CD4-positive, CD25-positive, alpha-beta regulatory T cell (primary cell): Measurements from ENCODE around the gene ABHD13. TPM values are rescaled to one million over a fixed set of nuclear protein-coding genes. Genes with fewer than 3 reads are reported as not detected.
"Not testable (repeated sequence)": the region's sequence is repeated elsewhere in the genome, so short reads cannot be mapped to it uniquely, and the experiment has no call there.

Experiments used
- ATAC-seq, 2 donors: fragments of 150-1000 bp; cut with Tn5 transposase; one replicate each; pipeline ENCODE4 v1.10.0; 2021; ENCODE audit warnings: low read depth in 2 of 2, moderate number of reproducible peaks in 2 of 2, moderate library complexity in 1 of 2
- DNase-seq, 3 donors: peaks; one replicate each; pipeline versions ENCODE4 v3.0.0 to v3.0.0-alpha.2; 2012 to 2022; ENCODE audit warnings: mixed read lengths in 1 of 3
- H3K27ac ChIP-seq: one replicate; pipeline ENCODE4 v1.7.0; 2013; ENCODE audit warnings: mild to moderate bottlenecking, low read length; ENCODE audit not compliant: insufficient read depth, poor library complexity, severe bottlenecking
- H3K27me3 ChIP-seq: one replicate; pipeline ENCODE4 v1.7.0; 2013; ENCODE audit warnings: low read length; ENCODE audit not compliant: control insufficient read depth, insufficient read depth
- H3K36me3 ChIP-seq: one replicate; pipeline ENCODE4 v1.7.0; 2013; ENCODE audit warnings: mild to moderate bottlenecking, low read length, moderate library complexity; ENCODE audit not compliant: control insufficient read depth, insufficient read depth
- H3K4me1 ChIP-seq: 2 replicates; pipeline ENCODE4 v1.7.0; 2013; ENCODE audit warnings: mild to moderate bottlenecking, low read length; ENCODE audit not compliant: insufficient read depth, control insufficient read depth, poor library complexity, severe bottlenecking
- H3K4me3 ChIP-seq: one replicate; pipeline ENCODE4 v1.7.0; 2013; ENCODE audit warnings: low read depth, mild to moderate bottlenecking, low read length, moderate library complexity
- H3K9me3 ChIP-seq, 2 experiments: 1 replicate in 1 of 2; 2 replicates in 1 of 2; pipeline ENCODE4 v1.7.0; 2013; ENCODE audit warnings: low read length in 2 of 2, mild to moderate bottlenecking in 1 of 2, moderate library complexity in 1 of 2; ENCODE audit not compliant: control insufficient read depth in 2 of 2
- H3K27ac Mint-ChIP-seq, 3 donors: one replicate each; pipeline ENCODE4 v1.8.0; 2020 to 2022; ENCODE audit warnings: mild to moderate bottlenecking in 3 of 3, mixed read lengths in 3 of 3, moderate library complexity in 2 of 3
- H3K27me3 Mint-ChIP-seq: one replicate; pipeline ENCODE4 v1.8.0; 2022; ENCODE audit warnings: mild to moderate bottlenecking, mixed read lengths
- H3K36me3 Mint-ChIP-seq: one replicate; pipeline ENCODE4 v1.8.0; 2020; ENCODE audit warnings: mixed read lengths
- H3K4me1 Mint-ChIP-seq, 4 donors: one replicate each; pipeline ENCODE4 v1.8.0; 2020 to 2022; ENCODE audit warnings: mixed read lengths in 4 of 4, mild to moderate bottlenecking in 1 of 4
- H3K4me3 Mint-ChIP-seq, 4 donors: one replicate each; pipeline ENCODE4 v1.8.0; 2020 to 2022; ENCODE audit warnings: mild to moderate bottlenecking in 4 of 4, mixed read lengths in 4 of 4, moderate library complexity in 3 of 4
- H3K9me3 Mint-ChIP-seq, 7 donors: one replicate each; pipeline ENCODE4 v1.8.0; 2020 to 2022; ENCODE audit warnings: mixed read lengths in 7 of 7, mild to moderate bottlenecking in 3 of 7, moderate library complexity in 2 of 7
- polyA plus RNA-seq, 4 donors: library from polyadenylated mRNA; unstranded; fragments of 300-500 nt; fragmentation: Illumina TruSeq; gene quantifications; one replicate each; pipeline ENCODE4 v1.2.3, GENCODE V29; 2021
- total RNA-seq: library from RNA; stranded (reverse); gene quantifications from one replicate; pipeline ENCODE4 v1.2.3, GENCODE V29; 2022

The ABHD13 gene
- total and polyA plus RNA-seq, 5 donors from 2014 or later, result 10.3 to 17.0 (median 14.7) TPM

DNA sequence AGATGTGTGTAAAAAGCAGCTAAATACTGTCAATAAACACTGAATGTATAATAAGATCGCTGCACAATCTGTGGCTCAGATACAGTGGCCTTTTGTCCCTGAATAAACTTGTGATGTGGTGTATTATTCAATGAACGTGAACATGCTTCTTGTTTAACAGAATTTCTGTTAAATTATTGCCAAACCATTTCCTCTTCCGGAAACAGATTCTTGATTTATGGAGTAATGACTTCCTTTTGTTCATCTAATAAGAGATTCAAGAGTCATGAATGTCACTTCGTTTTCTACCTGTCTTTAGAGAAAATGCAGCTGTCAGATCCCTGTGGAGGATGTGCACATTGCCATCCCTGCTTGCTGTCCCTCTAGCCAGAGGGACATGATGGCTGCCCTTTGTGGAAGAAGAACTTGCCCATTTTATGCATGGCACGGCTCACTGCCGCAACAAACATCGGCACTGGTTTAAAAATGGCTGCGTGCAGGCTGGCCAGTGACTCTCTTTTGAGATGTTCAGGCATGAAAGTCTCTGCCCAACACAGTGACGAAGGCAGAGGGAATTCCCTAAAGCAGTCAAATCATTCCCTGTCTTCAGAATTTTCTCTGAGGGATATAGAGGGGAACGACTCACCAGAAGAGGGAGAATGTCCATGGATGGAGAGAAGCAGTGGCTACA, 48.3 kb downstream of the ABHD13 start:
- H3K27ac ChIP-seq, result peak overlapping the region; percentile 17

DNA sequence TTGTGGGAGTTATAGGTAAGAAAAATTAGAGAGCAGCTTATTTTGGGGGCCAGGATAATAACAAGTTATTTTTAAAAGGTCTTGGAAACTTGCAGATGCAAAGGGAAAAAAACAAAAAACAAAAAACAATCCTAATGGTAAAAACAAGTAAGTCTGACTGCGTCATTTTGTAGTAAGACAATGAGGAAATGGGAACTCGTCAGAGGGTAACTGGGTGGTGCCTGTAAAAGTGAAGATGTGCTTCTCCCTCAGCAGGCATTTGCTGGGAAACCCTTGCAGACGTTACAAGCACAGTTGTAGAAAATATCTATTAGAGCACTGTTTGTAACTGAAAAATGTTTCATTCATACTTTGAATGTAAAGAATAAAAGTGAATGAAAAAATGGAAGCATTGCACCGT, 49.2 kb downstream of the ABHD13 start:
- no peak for ATAC-seq
- Histone ChIP-seq H3K27ac (no peak overlapping the region), H3K36me3 (no peaks in the 10 kb centered on the region), H3K27me3 (no peaks in the 10 kb centered on the region), H3K9me3 (no peaks in the 10 kb centered on the region), H3K4me1 (peaks cover 34% of the 10 kb centered on the region), H3K4me3 (no peak overlapping the region)
- H3K4me3 Mint-ChIP-seq, result peak overlapping the region in 2 of 4 donors; percentile 65 to 75
- peak overlapping the region; percentile 68 to 97 (median 91) for H3K27ac Mint-ChIP-seq
- H3K9me3 Mint-ChIP-seq, result no peaks in the 10 kb centered on the region
- H3K4me1 Mint-ChIP-seq, result peaks cover 28 to 53% (median 42%) of the 10 kb centered on the region in 4 donors
- no peaks in the 10 kb centered on the region for H3K36me3 Mint-ChIP-seq
- DNase-seq, result no peak
- H3K27me3 Mint-ChIP-seq, result no peaks in the 10 kb centered on the region

More for the DNA sequence above, 48.3 kb downstream of the ABHD13 start:
- Mint-ChIP-seq H3K4me3 (peak overlapping the region; percentile 59 to 81 (median 74)), H3K9me3 (no peaks in the 10 kb centered on the region), H3K36me3 (peaks cover 4% of the 10 kb centered on the region), H3K27ac (peak overlapping the region; percentile 68 to 97 (median 91)), H3K27me3 (no peaks in the 10 kb centered on the region), H3K4me1 (peaks cover 25 to 50% (median 39%) of the 10 kb centered on the region in 4 donors)
- H3K4me1 ChIP-seq, result peaks cover 34% of the 10 kb centered on the region
- no peaks in the 10 kb centered on the region for H3K9me3 ChIP-seq
- H3K4me3 ChIP-seq, result peak overlapping the region; percentile 61
- H3K27me3 ChIP-seq, result no peaks in the 10 kb centered on the region
- ATAC-seq, result peak in 1 of 2 donors; percentile 33
- no peaks in the 10 kb centered on the region for H3K36me3 ChIP-seq
- DNase-seq, result peak in 1 of 3 donors; percentile 57

DNA sequence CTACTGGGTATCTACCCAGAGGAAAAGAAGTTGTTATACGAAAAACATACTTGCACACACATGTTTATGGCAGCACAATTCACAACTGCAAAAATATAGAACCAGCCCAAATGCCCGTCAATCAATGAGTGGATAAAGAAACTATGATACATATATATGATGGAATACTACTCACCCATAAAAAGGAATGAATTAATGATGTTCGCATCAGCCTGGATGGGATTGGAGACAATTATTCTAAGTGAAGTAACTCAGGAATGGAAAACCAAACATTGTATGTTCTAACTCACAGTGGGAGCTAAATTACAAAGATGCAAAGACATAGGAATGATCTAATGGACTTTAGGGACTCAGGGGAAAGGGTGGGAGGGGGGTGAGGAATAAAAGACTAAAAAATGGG, 49.7 kb downstream of the ABHD13 start:
- not testable (repeated sequence) for H3K27me3 ChIP-seq, H3K9me3 ChIP-seq, H3K27ac ChIP-seq, H3K27me3 Mint-ChIP-seq, H3K4me3 ChIP-seq, H3K36me3 ChIP-seq, ATAC-seq, DNase-seq, H3K36me3 Mint-ChIP-seq, H3K9me3 Mint-ChIP-seq
- peaks cover 34% of the 10 kb centered on the region for H3K4me1 ChIP-seq
- Mint-ChIP-seq H3K4me1 (peaks cover 30 to 56% (median 43%) of the 10 kb centered on the region in 4 donors), H3K4me3 (peak overlapping the region in 2 of 4 donors; percentile 65 to 75), H3K27ac (peak overlapping the region in 2 of 3 donors; percentile 68 to 97)

- H3K27me3 Mint-ChIP-seq, result no peaks in the 10 kb centered on the region
- peaks cover 30 to 61% (median 49%) of the 10 kb centered on the region in 4 donors for H3K4me1 Mint-ChIP-seq
- DNase-seq, result peak in 1 of 3 donors; percentile 27
- H3K4me1 ChIP-seq, result peaks cover 34% of the 10 kb centered on the region
- peak overlapping the region; percentile 79 for H3K4me3 ChIP-seq
- no peaks in the 10 kb centered on the region for H3K36me3 ChIP-seq
- H3K4me3 Mint-ChIP-seq, result peak overlapping the region; percentile 36 to 86 (median 60)
- peak overlapping the region in 2 of 3 donors; percentile 85 to 97 for H3K27ac Mint-ChIP-seq
- H3K36me3 Mint-ChIP-seq, result no peaks in the 10 kb centered on the region
- H3K9me3 Mint-ChIP-seq, result no peaks in the 10 kb centered on the region
- H3K27me3 ChIP-seq, result no peaks in the 10 kb centered on the region
- H3K27ac ChIP-seq, result peak overlapping the region; percentile 62
- ATAC-seq, result no peak
- no peaks in the 10 kb centered on the region for H3K9me3 ChIP-seq
These were observed 50.4 kb downstream of the ABHD13 start for GRCh38 chr13:108268466-108269112.

GRCh38 chr13:108269601-108270328, 51.6 kb downstream of the ABHD13 start, which contains the start of gene TNFSF13B:
TNFSF13B (plus strand) TSS chr13:108269718; CDS start chr13:108269896, 178 bp downstream.
- DNase-seq, result peak in 2 of 3 donors; percentile 29 to 70

DNA sequence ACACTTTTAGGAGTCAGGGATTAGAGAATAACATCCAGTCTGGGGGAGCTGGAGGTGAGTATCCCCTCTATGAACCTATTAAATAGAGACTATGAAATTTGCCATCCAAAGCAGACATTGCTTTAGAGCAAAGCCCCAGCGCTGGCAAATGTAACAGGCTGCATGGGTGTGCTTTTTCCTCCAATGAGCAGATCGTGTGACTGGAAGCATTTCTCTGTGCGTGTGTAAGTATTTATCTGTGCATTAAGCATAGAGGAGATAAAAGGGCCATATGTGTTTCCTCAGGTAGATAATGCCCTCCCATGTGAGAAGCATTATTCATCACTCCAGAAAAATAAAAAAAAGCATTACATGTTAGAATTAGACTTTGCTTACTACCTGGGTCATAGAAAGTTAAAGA, 52.2 kb downstream of the ABHD13 start:
- H3K4me3 ChIP-seq, result peak overlapping the region; percentile 79
- no peaks in the 10 kb centered on the region for H3K36me3 Mint-ChIP-seq
- no peaks in the 10 kb centered on the region for H3K36me3 ChIP-seq
- H3K4me3 Mint-ChIP-seq, result peak overlapping the region; percentile 86 to 92 (median 90)
- no peaks in the 10 kb centered on the region for H3K9me3 Mint-ChIP-seq
- H3K27ac ChIP-seq, result peak overlapping the region; percentile 62
- H3K27me3 ChIP-seq, result no peaks in the 10 kb centered on the region
- peak in 1 of 3 donors; percentile 52 for DNase-seq
- peaks cover 34% of the 10 kb centered on the region for H3K4me1 ChIP-seq
- H3K4me1 Mint-ChIP-seq, result peaks cover 25 to 63% (median 49%) of the 10 kb centered on the region in 4 donors
- peak overlapping the region; percentile 77 to 97 (median 93) for H3K27ac Mint-ChIP-seq
- peak; percentile 22 to 29 for ATAC-seq
- H3K9me3 ChIP-seq, result no peaks in the 10 kb centered on the region
- H3K27me3 Mint-ChIP-seq, result no peaks in the 10 kb centered on the region

More at GRCh38 chr13:108269601-108270328, 51.6 kb downstream of the ABHD13 start, which contains the start of gene TNFSF13B:
- Mint-ChIP-seq H3K4me1 (peaks cover 26 to 63% (median 49%) of the 10 kb centered on the region in 4 donors), H3K4me3 (peak within 1 kb of the TSS; percentile 86 to 92 (median 90)), H3K9me3 (no peaks in the 10 kb centered on the region), H3K27me3 (no peaks in the 10 kb centered on the region), H3K36me3 (no peaks in the 10 kb centered on the region), H3K27ac (peak within 1 kb of the TSS; percentile 85 to 97 (median 93))
- Histone ChIP-seq H3K9me3 (no peaks in the 10 kb centered on the region), H3K27me3 (no peaks in the 10 kb centered on the region), H3K4me3 (peak within 1 kb of the TSS; percentile 79), H3K4me1 (peaks cover 34% of the 10 kb centered on the region), H3K27ac (peak within 1 kb of the TSS; percentile 62), H3K36me3 (no peaks in the 10 kb centered on the region)
- peak; percentile 57 to 61 for ATAC-seq

GRCh38 chr13:108272333-108272732, 54.1 kb downstream of the ABHD13 start:
- peak overlapping the region in 1 of 3 donors; percentile 95 for H3K27ac Mint-ChIP-seq
- H3K9me3 Mint-ChIP-seq, result no peaks in the 10 kb centered on the region
- Histone ChIP-seq H3K4me3 (no peak overlapping the region), H3K4me1 (peaks cover 25% of the 10 kb centered on the region), H3K27me3 (no peaks in the 10 kb centered on the region), H3K9me3 (no peaks in the 10 kb centered on the region), H3K36me3 (no peaks in the 10 kb centered on the region), H3K27ac (no peak overlapping the region)
- H3K27me3 Mint-ChIP-seq, result peaks cover 5% of the 10 kb centered on the region
- DNase-seq (no peak), ATAC-seq (no peak)
- H3K4me1 Mint-ChIP-seq, result peaks cover 14 to 47% (median 34%) of the 10 kb centered on the region in 4 donors
- peak overlapping the region; percentile 17 to 65 (median 42) for H3K4me3 Mint-ChIP-seq
- peaks cover 4% of the 10 kb centered on the region for H3K36me3 Mint-ChIP-seq
